HG03066 (cell line): ENCODE data around the gene EXD3.

Experiments
- ATAC-seq: cut with Tn5 transposase; IDR thresholded peaks from one replicate; pipeline ENCODE4 v1.9.1; 2021; ENCODE audit warnings: low read depth; ENCODE audit not compliant: unreplicated experiment

Gene EXD3

DNA sequence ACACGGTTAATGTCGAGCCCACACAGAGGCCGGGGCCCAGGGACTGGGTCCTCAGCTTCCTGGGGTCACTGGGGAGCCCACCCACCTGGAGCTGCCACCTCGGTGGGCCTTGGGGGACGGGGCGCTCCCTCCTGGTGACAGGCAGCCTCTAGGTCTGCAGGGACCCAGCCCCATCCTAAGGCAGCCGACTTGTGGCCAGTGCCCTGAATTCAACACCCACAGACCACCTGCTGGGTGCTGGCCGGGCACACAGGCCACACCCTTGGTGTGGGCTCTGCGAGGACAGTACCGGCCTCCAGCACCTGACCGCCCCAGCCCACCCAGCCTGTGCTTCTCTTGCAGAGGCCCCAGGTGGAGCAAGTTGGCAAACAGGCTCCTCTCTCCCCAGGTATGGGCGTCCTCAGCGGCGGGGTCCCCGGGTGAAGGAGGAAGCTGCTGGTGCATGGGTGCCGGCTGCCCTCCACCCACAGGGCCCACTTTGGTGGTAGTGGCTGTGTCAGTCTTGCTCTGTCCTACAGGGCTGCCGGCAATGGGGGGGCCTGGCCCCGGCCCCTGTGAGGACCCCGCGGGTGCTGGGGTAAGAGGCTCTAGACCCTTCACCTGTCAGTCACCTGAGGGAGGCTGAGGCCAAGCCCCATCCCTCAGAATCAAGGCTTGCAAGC lies 9.9 kb upstream of the EXD3 start:
- no peak for ATAC-seq

DNA sequence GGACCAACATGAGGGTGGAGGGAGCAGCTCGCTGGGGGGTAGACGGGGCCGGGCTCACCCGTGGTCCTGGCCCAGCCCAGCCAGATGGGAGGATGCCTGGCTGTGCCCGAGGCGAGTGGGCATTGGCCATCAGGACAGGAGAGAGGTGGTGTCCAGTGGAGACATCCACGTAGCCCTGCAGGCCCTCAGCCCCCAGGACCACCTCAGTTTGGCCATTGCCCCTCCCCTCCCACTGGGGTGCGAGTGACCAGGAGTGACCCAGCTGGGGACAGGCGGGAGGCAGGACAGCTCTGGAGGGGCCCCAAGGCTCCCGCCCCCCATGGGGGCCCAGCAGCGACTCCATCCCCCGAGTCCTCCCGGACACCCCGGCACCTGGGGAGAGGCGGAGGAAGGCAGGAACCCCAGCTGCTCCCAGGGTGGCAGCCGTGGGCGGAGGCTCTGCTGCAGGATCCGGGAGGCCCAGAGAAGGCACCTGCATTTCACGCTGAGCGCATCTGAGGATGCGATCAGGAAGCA lies 8.5 kb upstream of the EXD3 start:
- no peak for ATAC-seq

DNA sequence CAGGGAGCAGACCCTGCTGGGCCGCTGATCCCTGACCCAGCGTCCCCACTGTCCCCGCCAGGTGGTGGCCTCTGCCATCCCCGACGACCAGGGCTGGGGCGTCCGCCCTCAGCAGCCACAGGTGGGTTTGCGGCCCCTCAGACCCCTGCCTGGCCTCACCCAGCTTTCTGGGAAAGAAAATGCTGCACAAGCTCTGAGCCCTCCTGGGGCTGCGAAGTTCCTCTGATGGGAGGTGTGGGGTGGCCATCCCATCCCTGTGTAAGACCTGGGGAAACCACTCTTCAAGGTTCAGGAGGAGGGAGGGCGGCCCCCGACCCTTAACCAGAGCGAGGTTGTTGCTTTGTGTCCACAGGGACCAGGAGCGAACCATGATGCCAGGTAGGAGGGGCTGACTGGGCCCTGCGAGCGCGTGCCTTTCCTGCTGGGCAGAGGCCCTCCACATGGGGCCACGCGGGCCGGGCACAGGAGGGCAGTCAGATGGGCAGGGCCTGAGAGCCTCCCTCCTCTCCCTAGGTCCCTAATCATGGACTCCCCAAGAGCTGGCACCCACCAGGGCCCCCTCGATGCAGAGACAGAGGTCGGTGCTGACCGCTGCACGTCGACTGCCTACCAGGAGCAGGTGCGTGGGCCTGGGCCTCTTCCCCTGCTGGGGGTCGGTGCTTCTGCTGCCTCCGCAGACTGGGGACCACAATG lies 7.9 kb upstream of the EXD3 start:
- ATAC-seq, result no peak

DNA sequence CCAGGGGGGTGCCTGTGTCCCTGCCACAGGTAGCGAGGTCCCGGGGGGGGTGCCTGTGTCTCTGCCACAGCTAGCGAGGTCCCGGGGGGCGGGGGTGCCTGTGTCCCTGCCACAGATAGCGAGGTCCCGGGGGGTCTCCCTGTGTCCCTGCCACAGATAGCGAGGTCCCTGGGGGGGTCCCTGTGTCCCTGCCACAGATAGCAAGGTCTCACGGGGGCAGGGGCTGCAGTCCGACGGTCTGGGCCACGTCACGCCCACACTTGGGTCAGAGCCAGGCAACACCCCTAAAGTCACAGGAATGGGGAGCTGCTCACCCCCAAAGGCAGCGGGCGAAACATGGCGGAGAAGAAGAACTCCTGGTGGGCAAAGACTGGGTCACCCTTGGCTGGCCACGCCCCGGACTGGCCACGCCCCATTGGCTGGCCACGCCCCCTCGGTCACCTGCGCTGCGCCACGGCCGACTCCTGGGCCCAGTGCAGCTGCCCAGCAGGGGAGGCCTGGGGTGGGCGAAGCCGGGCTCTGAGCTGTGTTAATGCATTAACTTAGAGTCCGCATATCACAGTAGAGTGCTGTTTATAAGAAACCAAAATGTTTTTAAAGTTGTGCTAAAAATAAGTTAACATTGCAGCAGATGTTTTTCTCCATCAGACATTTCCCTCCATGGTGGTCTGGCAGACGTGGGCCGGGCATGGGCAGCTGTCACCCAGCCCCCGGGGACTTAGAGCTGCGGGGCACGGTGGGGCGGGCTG lies 7.2 kb upstream of the EXD3 start:
- ATAC-seq, result no peak

DNA sequence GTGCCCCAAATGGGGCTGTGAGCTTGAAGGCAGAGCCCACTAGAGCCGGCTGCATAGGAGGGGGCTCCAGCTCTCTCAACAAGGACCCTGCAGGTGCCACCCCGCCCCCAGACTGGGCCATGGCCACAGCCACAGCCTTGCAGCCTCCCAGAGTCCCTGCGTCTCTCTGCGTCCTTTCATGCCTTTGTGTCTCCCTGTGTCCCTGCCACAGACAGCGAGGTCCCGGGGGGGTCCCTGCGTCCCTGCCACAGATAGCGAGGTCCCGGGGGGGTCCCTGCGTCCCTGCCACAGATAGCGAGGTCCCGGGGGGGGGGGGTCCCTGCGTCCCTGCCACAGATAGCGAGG lies 6.6 kb upstream of the EXD3 start:
- no peak for ATAC-seq

DNA sequence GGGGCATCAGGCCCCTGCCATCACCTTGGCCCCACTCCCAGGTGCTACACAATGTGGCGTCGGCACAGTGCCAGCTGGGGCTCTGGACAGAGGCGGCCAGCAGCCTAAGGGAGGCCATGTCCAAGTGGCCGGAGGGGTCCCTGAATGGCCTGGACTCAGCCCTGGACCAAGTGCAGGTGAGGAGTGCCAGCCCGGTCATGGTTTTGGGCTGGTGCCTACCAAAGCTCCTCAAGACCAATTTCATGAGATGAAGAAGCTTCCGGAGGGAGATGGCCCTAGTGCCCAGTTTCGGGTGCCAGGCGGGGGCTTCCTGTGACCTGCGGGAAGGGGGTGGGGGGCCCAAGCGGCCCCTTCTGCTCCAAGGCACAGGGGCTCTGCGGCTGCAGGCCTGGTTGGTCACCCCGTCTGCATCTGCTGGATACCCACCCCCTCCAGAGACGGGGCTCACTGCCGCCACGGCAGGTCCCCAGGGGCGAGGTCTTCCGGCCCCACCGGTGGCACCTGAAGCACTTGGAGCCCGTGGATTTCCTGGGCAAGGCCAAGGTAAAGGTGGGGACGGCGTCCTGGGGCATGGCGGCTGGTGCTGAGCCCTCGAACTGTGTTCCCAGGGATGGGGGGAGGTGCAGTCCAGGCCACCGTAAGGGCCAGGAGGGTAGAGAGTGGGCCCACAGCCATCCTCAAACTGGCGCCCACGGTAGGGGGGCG lies 6.0 kb upstream of the EXD3 start:
- ATAC-seq, result no peak

DNA sequence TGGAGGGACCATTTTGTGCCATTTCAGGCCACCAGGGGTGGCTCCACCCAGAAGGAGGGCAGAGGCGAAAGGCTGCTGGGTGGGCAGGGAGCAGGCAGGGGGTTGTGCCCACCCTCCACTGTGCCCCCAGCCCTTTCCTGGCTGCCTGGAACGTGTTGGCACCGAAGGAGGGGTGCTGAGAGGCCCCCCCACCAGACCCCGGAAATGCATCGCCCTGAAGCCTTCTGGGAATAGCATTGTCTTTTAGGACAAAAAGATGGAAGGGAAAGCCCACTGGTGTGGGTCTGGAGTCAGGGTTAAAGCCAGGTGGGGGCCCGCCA lies 5.3 kb upstream of the EXD3 start:
- no peak for ATAC-seq

DNA sequence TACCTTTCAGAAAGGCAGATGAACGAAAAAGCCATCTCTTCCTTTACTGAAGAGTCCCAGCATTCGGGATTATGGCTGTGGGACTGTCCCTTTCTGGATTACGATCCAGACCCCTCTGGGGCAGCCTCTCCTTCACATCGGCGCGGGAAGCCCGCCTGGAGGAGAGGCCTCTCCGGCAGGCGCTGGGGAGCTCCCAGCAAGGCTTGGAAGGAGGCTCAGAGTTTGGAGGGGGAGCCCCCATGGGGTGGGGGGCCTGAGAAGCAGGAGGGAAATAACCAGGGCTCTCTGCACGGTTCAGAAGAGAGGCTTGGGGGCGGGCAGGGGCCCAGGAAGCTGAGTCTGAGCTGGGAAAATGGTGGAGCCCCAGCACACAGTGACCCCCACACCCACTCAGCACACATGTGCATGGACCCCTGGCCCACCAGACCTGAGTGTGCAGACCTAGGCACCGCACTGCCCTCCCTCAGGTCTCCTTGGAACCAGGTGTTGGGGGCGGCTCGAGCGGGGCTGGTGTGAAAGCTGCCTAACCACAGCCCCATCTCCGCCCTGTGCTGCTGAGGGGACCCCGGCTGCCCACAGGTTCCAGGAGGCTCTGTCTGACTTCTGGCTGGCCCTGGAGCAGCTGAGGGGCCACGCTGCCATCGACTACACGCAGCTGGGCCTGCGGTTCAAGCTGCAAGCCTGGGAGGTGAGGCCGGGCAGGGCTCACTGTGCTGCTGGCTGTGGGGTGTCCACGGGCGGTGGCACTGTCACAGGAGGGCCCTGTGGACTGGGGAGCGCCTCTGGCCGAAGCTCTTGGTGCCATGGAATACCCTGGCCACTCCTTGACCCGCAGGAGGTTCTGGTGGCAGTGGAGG lies 4.7 kb upstream of the EXD3 start:
- ATAC-seq, result no peak

DNA sequence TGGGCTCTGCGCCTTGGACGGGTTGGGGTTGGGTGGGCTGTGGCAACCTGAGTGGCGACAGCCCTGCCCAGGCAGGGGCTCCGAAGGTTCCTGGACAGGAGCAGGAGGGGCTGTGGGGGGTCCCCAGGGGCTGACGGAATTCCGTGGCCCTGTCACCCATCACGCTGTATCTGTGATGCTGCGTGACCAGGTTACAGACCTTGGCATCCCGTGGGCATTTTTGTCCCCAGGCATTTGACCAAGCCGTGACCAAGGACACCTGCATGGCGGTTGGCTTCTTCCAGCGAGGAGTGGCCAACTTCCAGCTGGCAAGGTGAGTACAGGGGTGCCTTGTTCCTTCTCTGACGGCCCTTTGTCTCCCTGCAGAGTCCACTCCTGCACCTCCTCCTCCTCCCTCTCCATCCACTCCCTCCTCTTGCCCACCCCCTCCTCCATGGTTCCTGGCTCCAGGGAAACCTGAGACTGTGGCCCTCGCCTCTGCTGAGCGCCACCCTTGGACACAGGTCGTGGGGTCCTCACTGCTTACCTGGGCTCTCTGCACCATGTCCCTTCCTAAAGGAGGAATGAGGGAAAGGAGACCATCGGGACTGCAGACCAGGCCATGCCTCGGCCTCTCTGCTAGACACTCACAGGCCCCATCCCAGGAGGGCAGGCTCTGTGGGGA lies 3.2 kb upstream of the EXD3 start:
- no peak for ATAC-seq

DNA sequence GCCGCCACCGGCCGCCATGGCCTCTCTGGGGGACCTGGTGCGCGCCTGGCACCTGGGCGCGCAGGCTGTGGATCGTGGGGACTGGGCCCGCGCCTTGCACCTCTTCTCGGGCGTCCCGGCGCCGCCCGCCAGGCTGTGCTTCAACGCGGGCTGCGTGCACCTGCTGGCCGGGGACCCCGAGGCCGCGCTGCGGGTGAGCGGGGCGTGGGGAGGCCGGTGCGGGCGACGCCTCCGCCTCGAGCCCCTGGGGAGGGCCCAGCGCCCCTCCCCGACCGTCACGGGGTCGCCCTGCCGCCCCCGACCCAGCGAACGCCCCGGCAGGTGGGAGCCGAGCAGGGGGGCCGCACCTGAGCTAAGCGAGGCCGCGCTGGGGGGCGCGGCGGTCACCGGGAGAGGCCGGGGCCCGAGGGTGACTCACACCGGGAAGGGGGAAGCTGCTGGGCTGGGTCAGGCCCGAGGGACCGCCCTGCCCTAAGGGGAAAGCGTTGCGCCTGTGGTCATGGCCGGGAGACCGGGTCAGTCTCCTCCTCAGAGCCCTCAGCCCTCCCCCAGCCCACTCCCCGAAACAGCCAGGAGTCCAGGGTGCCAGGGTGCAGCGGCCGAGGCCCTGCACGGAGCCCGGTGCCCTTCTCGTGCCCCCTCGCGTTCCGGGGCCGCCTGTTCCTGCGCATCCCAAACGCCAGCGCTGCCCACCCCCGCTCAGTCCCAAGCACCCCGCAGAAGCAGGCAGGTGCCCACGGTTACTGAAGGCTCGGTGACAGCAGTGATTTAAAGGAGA lies 741 bp upstream of the EXD3 start:
- no peak for ATAC-seq

DNA sequence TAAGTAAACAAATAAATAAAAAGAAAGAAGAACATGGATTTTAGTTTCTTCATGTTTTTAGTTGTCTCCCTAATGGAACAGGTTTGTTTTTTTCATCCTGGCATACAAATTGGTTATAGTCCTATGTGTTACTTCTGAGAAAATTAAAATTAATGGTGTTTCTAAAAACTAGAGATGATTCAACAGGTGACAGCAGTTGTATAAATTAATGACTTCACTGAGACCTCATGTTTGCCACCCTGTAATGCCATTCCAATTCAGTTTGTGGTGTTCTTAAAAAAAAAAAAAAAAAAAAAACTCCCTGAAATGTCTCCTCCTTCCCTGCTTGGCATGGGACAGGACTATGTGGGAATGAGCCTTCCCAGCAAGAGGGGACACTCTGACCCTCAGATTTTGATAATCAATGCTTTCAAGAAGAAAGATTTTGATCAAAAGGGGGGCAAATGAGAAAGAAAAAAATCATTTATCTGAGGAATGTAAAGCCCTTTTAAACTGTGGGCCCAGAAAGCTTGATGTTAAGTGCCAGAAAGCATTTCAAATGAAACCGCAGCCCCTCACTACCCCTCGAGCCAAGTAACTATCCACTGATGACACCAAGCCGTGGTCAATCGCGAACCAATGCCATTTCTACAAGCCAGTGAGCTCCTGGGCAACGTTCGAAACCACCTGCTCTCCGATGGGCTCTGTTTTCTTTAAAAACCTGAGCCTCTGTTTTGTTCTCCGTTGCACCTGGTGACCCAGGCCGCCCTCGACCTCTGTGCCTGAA lies 941 bp downstream of the EXD3 start:
- ATAC-seq, result no peak

DNA sequence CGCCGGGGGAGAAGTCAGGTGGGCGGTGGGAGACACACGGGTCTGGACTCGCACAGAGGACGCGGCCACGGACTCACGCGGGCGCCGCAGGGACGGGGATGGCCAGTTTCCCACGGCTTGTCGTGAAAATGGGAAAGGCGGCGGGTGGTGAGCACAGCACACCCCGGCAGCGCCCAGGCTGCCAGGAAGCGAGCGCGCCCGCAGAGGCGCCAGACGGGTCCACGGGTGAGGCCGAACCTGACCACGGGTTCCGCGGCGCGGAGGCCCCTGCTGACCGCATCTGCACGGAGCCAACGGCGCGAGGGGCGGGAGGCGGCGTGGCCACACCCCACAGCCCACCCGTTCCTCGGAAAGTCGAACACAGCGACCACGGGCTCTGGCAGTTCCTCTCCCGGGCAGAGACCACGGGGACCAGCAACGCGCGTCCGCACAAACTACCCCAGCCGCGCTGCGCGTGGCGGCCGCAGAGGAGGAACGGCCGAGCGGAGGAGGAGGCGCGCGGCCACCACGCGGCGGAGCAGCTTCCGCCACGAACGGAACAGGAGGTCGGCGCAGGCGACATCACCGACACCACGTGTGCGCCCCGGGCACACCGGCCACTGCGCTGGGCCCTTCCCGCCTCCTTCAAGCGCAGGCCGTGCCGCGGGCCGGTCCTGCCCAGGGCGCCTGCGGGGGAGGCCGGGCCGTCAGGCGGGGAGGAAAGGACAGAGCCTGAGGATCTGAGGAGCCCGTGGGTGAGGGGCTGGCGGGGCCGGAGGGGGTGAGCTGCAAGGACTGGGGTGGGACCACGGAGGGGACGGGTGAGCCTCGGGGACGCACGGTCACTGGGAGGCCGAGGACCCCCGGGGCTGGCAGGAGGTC lies 5.6 kb downstream of the EXD3 start:
- ATAC-seq, result no peak

DNA sequence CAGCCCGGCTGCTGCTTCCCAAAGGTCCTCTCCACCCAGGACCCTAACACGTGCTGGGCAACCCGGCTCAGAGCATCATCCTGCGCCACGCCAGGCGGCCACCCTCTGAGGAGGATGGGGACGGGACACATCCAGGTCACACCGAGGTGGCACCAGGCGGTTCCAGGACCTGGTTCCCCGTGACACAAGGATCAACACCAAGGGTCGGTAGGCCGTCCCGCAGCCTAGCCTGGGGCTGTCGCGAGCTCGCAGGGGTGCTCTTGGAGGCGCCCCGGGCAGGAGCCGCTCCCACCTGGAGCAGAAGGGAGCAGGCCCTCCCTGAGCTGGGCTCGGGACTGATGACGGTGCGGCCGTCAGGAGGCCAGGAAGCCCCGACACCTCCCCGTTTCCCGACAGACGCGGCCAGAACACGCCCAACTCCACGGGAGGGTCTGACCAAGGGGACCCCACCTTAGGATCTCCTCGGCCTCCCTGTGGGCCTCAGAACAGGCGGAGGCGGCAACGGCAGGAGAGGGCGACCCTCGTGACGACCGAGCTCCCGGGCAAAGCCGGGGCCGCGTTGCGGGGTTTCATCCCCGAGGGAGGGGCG lies 6.3 kb downstream of the EXD3 start:
- ATAC-seq, result no peak

DNA sequence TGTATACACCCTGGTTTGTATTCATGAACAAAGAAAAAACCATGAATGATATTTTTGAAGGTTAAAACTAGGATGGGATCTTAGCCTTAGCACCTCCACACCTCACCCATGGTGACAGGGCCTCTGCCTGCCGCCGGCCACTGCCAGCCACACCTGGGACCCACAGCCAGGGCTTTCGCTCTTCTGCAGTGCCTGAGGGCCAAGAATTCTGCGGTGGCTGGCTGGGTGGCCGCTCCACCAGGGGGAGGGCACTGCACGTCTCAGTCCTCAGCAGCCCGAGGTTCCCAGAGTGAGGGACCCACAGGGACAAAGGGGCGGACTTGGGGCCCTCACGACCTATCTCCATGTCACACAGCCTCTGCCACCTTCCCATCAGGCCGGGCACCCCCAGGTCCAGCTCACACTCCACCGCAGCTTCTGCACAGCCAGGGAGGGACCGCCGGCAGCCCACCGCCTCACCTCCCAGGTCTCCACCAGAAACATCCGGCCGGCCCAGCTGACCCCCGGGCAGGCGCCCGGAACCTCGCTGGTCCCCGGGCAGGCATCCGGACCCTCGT lies 6.9 kb downstream of the EXD3 start:
- ATAC-seq, result no peak

DNA sequence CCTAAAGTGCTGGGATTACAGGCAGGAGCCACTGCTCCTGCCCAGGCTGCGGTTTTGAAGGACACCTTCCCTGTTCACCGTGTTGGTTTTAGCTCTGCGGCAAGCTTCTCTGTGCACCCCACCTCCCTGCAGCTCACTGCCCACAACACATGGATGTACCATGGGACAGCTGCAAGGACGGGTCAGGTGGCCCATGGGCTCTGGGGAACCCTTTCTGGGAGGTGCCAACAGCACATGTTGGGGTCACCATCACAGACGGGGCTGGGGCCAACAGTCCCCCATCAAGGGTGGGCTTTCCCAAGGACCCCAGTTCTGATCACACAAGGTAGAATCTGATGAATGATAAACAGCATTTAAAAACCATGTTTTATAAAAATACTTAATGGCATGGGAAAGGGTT lies 7.5 kb downstream of the EXD3 start:
- no peak for ATAC-seq

DNA sequence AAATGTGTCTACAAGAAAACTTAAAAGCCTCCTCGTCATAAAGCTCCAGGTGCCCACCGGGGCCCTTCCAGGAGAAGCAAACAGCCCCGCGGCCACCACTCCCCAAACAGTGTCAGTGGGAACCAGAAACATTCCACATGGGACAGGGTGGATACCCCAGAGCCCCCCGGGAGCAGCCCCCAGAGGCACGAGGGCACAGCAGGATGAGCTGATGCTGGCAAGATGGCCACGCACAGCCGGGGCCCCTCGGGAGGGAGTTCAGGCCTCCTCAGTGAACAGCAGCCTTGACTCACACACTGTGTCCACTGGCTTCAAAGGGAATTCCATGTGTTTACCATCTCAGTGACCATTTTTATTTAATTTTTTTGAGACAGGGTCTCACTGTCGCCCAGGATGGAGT lies 10.5 kb downstream of the EXD3 start:
- no peak for ATAC-seq
